ENCODE data around the gene TGFB1.

The TGFB1 gene

GRCh38 chr19:41319500-41320184 is 34.1 kb downstream of the TGFB1 start:
- DNase-seq, result no peak

- no peak for DNase-seq
Observed at GRCh38 chr19:41318696-41319499, 34.8 kb downstream of the TGFB1 start.

- DNase-seq, result no peak
Observed at GRCh38 chr19:41316306-41316920, 37.3 kb downstream of the TGFB1 start.

GRCh38 chr19:41311613-41312012 is 42.1 kb downstream of the TGFB1 start:
- DNase-seq, result no peak

GRCh38 chr19:41311072-41311471 is 42.6 kb downstream of the TGFB1 start:
- DNase-seq, result no peak

GRCh38 chr19:41310033-41310831 is 43.5 kb downstream of the TGFB1 start, which contains the start of gene CCDC97:
Gene CCDC97 (plus strand): TSS chr19:41310172. CDS start chr19:41310311, 139 bp downstream.
- peak; percentile 85 for DNase-seq

- no peak for DNase-seq
Observed at GRCh38 chr19:41309180-41310032, 44.3 kb downstream of the TGFB1 start.

GRCh38 chr19:41308450-41309179 is 45.1 kb downstream of the TGFB1 start:
- DNase-seq, result peak; percentile 96

- no peak for DNase-seq
Observed at GRCh38 chr19:41307954-41308449, 45.7 kb downstream of the TGFB1 start.

- DNase-seq, result no peak
Observed at GRCh38 chr19:41307090-41307875, 46.4 kb downstream of the TGFB1 start.

- DNase-seq, result no peak
Observed at GRCh38 chr19:41305927-41306793, 47.6 kb downstream of the TGFB1 start.

- no peak for DNase-seq
Observed at GRCh38 chr19:41304706-41305483, 48.8 kb downstream of the TGFB1 start.

- no peak for DNase-seq
Observed at GRCh38 chr19:41303954-41304353, 49.8 kb downstream of the TGFB1 start.

- peak; percentile 40 for DNase-seq
Observed at GRCh38 chr19:41302624-41303351, 50.9 kb downstream of the TGFB1 start.

GRCh38 chr19:41300555-41300954 is 53.2 kb downstream of the TGFB1 start:
- no peak for DNase-seq

- DNase-seq, result peak; percentile 51
Observed at GRCh38 chr19:41299755-41300089, 54.0 kb downstream of the TGFB1 start.

- DNase-seq, result no peak
Observed at GRCh38 chr19:41299046-41299754, 54.5 kb downstream of the TGFB1 start.
